Kidney epithelial cell (primary cell): ENCODE measurements around the gene TERB1. TPM values are rescaled to one million over a fixed set of nuclear protein-coding genes. Genes with fewer than 3 reads are reported as not detected.

ENCODE experiments used
- DNase-seq: peaks from one replicate; pipeline ENCODE4 v3.0.0-alpha.2; 2010; ENCODE audit warnings: low read depth
- H3K27me3 ChIP-seq: 2 replicates; pipeline ENCODE4 v1.6.0; 2011; ENCODE audit warnings: low read length; ENCODE audit not compliant: control insufficient read depth, insufficient read depth
- H3K36me3 ChIP-seq: 2 replicates; pipeline ENCODE4 v1.5.1; 2011; ENCODE audit warnings: low read length; ENCODE audit not compliant: control insufficient read depth, insufficient read depth
- H3K4me3 ChIP-seq: 2 replicates; pipeline ENCODE4 v1.5.1; 2011; ENCODE audit warnings: low read depth, mild to moderate bottlenecking, control low read depth, low read length
- CTCF ChIP-seq: IDR thresholded peaks from 2 replicates; pipeline ENCODE4 v1.5.1; 2011; ENCODE audit warnings: mild to moderate bottlenecking, moderate library complexity, low read length, control low read depth, inconsistent platforms; ENCODE audit not compliant: insufficient read depth, poor library complexity, severe bottlenecking
- total RNA-seq: library from RNA; depleted of rRNA; stranded (reverse); fragments of >200 nt; gene quantifications from 2 replicates; pipeline ENCODE4 v1.2.3, GENCODE V29; 2015

The TERB1 gene
- total RNA-seq, 1 donor from 2014 or later = not detected

GRCh38 chr16:66705790-66706505, 95.4 kb downstream of the TERB1 start:
- no peak for TF ChIP-seq CTCF
- Histone ChIP-seq H3K27me3 (no peaks in the 10 kb centered on the region), H3K4me3 (no peak overlapping the region), H3K36me3 (no peaks in the 10 kb centered on the region)
- no peak for DNase-seq

Other genes with a start within 250 kb of the TERB1 start
- 120 and 129 TPM in 2 replicates for gene CKLF, start 249.0 kb downstream of the TERB1 start, total RNA-seq
- 4.3 and 9.0 TPM in 2 replicates for gene CMTM1, start 235.1 kb downstream of the TERB1 start, total RNA-seq
- 0.54 and 1.4 TPM in 2 replicates for gene CMTM2, start 222.1 kb downstream of the TERB1 start, total RNA-seq
- 244 and 292 TPM in 2 replicates for gene CMTM3, start 196.9 kb downstream of the TERB1 start, total RNA-seq
- gene CMTM4, start 104.8 kb downstream of the TERB1 start, total RNA-seq = 74.3 and 75.2 TPM in 2 replicates
- 109 and 126 TPM in 2 replicates for gene DYNC1LI2, start 50.0 kb downstream of the TERB1 start, total RNA-seq
- gene NAE1, start 29.4 kb upstream of the TERB1 start, total RNA-seq = 77.3 and 77.9 TPM in 2 replicates
- gene CA7, start 42.8 kb upstream of the TERB1 start, total RNA-seq = not detected in 2 replicates
- 6.9 and 11.7 TPM in 2 replicates for gene PDP2, start 78.9 kb upstream of the TERB1 start, total RNA-seq
- gene CDH16, start 117.3 kb upstream of the TERB1 start, total RNA-seq = 0.33 and 5.0 TPM in 2 replicates
- gene RRAD, start 124.0 kb upstream of the TERB1 start, total RNA-seq = 32.9 and 36.8 TPM in 2 replicates
- 156 and 164 TPM in 2 replicates for gene CIAO2B, start 132.8 kb upstream of the TERB1 start, total RNA-seq
- gene CES2, start 133.9 kb upstream of the TERB1 start, total RNA-seq = 44.4 and 48.0 TPM in 2 replicates
- 0.07 TPM in 1 of 2 replicates, not detected in the other for gene CES3, start 159.7 kb upstream of the TERB1 start, total RNA-seq
- gene CES4A, start 187.0 kb upstream of the TERB1 start, total RNA-seq = 1.3 and 2.3 TPM in 2 replicates
- 57.4 and 64.5 TPM in 2 replicates for gene CBFB, start 227.6 kb upstream of the TERB1 start, total RNA-seq